ENCODE measurements around the gene CPB1. TPM values are rescaled to one million over a fixed set of nuclear protein-coding genes. Genes with fewer than 3 reads are reported as not detected.

The CPB1 gene
- total RNA-seq, 1 donor from 2014 or later, result not detected

GRCh38 chr3:148847351-148847750 is 19.7 kb downstream of the CPB1 start:
- no peaks in the 10 kb centered on the region for H3K9me3 Mint-ChIP-seq
- TF ChIP-seq CTCF (IDR thresholded peaks at IDR 0.05), result no peak
- DNase-seq (no peak), ATAC-seq (ENCODE audit: low read depth) (no peak)
- H3K4me1 Mint-ChIP-seq, result no peaks in the 10 kb centered on the region
- H3K27ac Mint-ChIP-seq, result no peak overlapping the region
- peaks cover 2% of the 10 kb centered on the region for H3K27me3 Mint-ChIP-seq
- intact Hi-C loops (cut with micrococcal nuclease), result no loop called here
- H3K36me3 Mint-ChIP-seq (ENCODE audit: low read depth), result no peaks in the 10 kb centered on the region
- H3K4me3 Mint-ChIP-seq, result no peak overlapping the region
- POLR2A ChIA-PET, result no interaction called here
- CTCF ChIA-PET, result no interaction called here

GRCh38 chr3:148848410-148848809 is 20.8 kb downstream of the CPB1 start:
- no peak overlapping the region for H3K4me3 Mint-ChIP-seq
- CTCF ChIA-PET, result no interaction called here

GRCh38 chr3:148852271-148852992 is 24.8 kb downstream of the CPB1 start:
- Mint-ChIP-seq H3K9me3 (no peaks in the 10 kb centered on the region), H3K4me1 (no peaks in the 10 kb centered on the region), H3K27me3 (peaks cover 4% of the 10 kb centered on the region), H3K4me3 (no peak overlapping the region), H3K36me3 (ENCODE audit: low read depth) (no peaks in the 10 kb centered on the region), H3K27ac (no peak overlapping the region)
- no peak for TF ChIP-seq CTCF (IDR thresholded peaks at IDR 0.05)
- POLR2A ChIA-PET, result no interaction called here
- intact Hi-C loops (cut with micrococcal nuclease), result no loop called here
- ATAC-seq (ENCODE audit: low read depth) (no peak), DNase-seq (no peak)
- CTCF ChIA-PET, result no interaction called here

More at GRCh38 chr3:148848410-148848809, 20.8 kb downstream of the CPB1 start:
- Mint-ChIP-seq H3K27ac (no peak overlapping the region), H3K36me3 (ENCODE audit: low read depth) (no peaks in the 10 kb centered on the region), H3K27me3 (peaks cover 2% of the 10 kb centered on the region), H3K4me1 (no peaks in the 10 kb centered on the region), H3K9me3 (no peaks in the 10 kb centered on the region)
- intact Hi-C loops (cut with micrococcal nuclease), result no loop called here
- ATAC-seq (ENCODE audit: low read depth) (no peak), DNase-seq (no peak)
- no peak for TF ChIP-seq CTCF (IDR thresholded peaks at IDR 0.05)
- POLR2A ChIA-PET, result no interaction called here

- Mint-ChIP-seq H3K4me1 (no peaks in the 10 kb centered on the region), H3K27ac (no peak overlapping the region), H3K36me3 (ENCODE audit: low read depth) (no peaks in the 10 kb centered on the region), H3K4me3 (no peak overlapping the region), H3K9me3 (no peaks in the 10 kb centered on the region), H3K27me3 (peaks cover 4% of the 10 kb centered on the region)
- no peak for TF ChIP-seq CTCF (IDR thresholded peaks at IDR 0.05)
- no peak for DNase-seq
- intact Hi-C loops (cut with micrococcal nuclease), result no loop called here
- ATAC-seq (ENCODE audit: low read depth), result no peak
- CTCF ChIA-PET, result no interaction called here
- POLR2A ChIA-PET, result no interaction called here
Measured at GRCh38 chr3:148853076-148853475, 25.5 kb downstream of the CPB1 start.

- Mint-ChIP-seq H3K36me3 (ENCODE audit: low read depth) (no peaks in the 10 kb centered on the region), H3K27me3 (peaks cover 4% of the 10 kb centered on the region), H3K9me3 (no peaks in the 10 kb centered on the region), H3K27ac (no peak overlapping the region), H3K4me3 (no peak overlapping the region), H3K4me1 (no peaks in the 10 kb centered on the region)
- ChIA-PET POLR2A (no interaction called here), CTCF (no interaction called here)
- DNase-seq (no peak), ATAC-seq (ENCODE audit: low read depth) (no peak)
- intact Hi-C loops (cut with micrococcal nuclease), result no loop called here
- TF ChIP-seq CTCF (IDR thresholded peaks at IDR 0.05), result no peak
Measured at GRCh38 chr3:148854061-148854460, 26.4 kb downstream of the CPB1 start.
